Breast epithelium (tissue), 3 donors: ENCODE measurements around the gene IFNGR2.

ENCODE experiments used
- CTCF ChIP-seq, 3 donors: fragments of 450-650 bp; IDR thresholded peaks; one replicate each; pipeline ENCODE4 v1.5.1; 2016 to 2017; ENCODE audit warnings: antibody characterized with exemption in 3 of 3, mild to moderate bottlenecking in 3 of 3, moderate library complexity in 3 of 3
- POLR2A ChIP-seq: fragments of 450-650 bp; IDR thresholded peaks from one replicate; pipeline ENCODE4 v1.6.1; 2016; ENCODE audit warnings: antibody characterized with exemption, mild to moderate bottlenecking, moderate library complexity

GRCh38 chr21:33477066-33477465 lies 73.9 kb downstream of the IFNGR2 start:
- TF ChIP-seq POLR2A: no peak
- TF ChIP-seq CTCF (IDR thresholded peaks at IDR 0.05): no peak
